ENCODE measurements around the gene CBX8.

GRCh38 chr17:79778504-79779083 is 18.3 kb downstream of the CBX8 start:
- TF ChIP-seq GATA2 (IDR thresholded peaks at IDR 0.05; ENCODE audit: low read depth, low read length) (no peak), GATA3 (IDR thresholded peaks at IDR 0.05; ENCODE audit: low read depth, low read length) (no peak)

Measured in SH-SY5Y (cell line).